Measurements from ENCODE around the gene SYT8. TPM values are rescaled to one million over a fixed set of nuclear protein-coding genes. Genes with fewer than 3 reads are reported as not detected.
A peak's percentile ranks its signal among the peaks of the same experiment; 100 is the strongest.
"Not testable (repeated sequence)": the region's sequence is repeated elsewhere in the genome, so short reads cannot be mapped to it uniquely, and the experiment has no call there.

The SYT8 gene
- total RNA-seq, 1 donor from 2014 or later = not detected

GRCh38 chr11:1862588-1863351 is 28.0 kb downstream of the SYT8 start:
- peak; percentile 46 for DNase-seq

- DNase-seq = peak; percentile 92
Measured at GRCh38 chr11:1863352-1864216, 28.8 kb downstream of the SYT8 start.

GRCh38 chr11:1864231-1864630 is 29.4 kb downstream of the SYT8 start:
- no peak for DNase-seq

GRCh38 chr11:1864831-1865665 is 30.3 kb downstream of the SYT8 start:
- no peak for DNase-seq

GRCh38 chr11:1866226-1866625 is 31.4 kb downstream of the SYT8 start:
- DNase-seq = no peak

GRCh38 chr11:1866776-1867175 is 32.0 kb downstream of the SYT8 start:
- DNase-seq = no peak

- DNase-seq = no peak
Measured at GRCh38 chr11:1867381-1867780, 32.6 kb downstream of the SYT8 start.

GRCh38 chr11:1868056-1868635 is 33.4 kb downstream of the SYT8 start:
- DNase-seq = no peak

GRCh38 chr11:1868636-1869291 is 34.0 kb downstream of the SYT8 start:
- no peak for DNase-seq

- no peak for DNase-seq
Measured at GRCh38 chr11:1869427-1870325, 34.9 kb downstream of the SYT8 start.

GRCh38 chr11:1870326-1870696 is 35.5 kb downstream of the SYT8 start:
- DNase-seq = no peak

- DNase-seq = no peak
Measured at GRCh38 chr11:1870721-1871466, 36.1 kb downstream of the SYT8 start.

GRCh38 chr11:1871531-1871930 is 36.7 kb downstream of the SYT8 start:
- no peak for DNase-seq

GRCh38 chr11:1872267-1872985 is 37.6 kb downstream of the SYT8 start:
- no peak for DNase-seq

GRCh38 chr11:1873048-1873812 is 38.4 kb downstream of the SYT8 start:
- DNase-seq = no peak

- DNase-seq = not testable (repeated sequence)
Measured at GRCh38 chr11:1873813-1874150, 39.0 kb downstream of the SYT8 start.

- DNase-seq = not testable (repeated sequence)
Measured at GRCh38 chr11:1874441-1875092, 39.8 kb downstream of the SYT8 start.

All from dermis blood vessel endothelial cell (primary cell).